BLaER1 treated with 17β-estradiol and CSF1 and Interleukin-3, amounts not matched to agents 10 nM and 100 nM (cell line): ENCODE data around the gene SLC25A25.
A peak's percentile ranks its signal among the peaks of the same experiment; 100 is the strongest.
"Not testable (repeated sequence)": the region's sequence is repeated elsewhere in the genome, so short reads cannot be mapped to it uniquely, and the experiment has no call there.

Experiments used
- H3K27ac ChIP-seq, 11 experiments: shearing (Covaris generic); formaldehyde crosslinking; 2 replicates each; pipeline ENCODE4 v1.8.1; 2022
- H3K27me3 ChIP-seq, 11 experiments: shearing (Covaris generic); formaldehyde crosslinking; 2 replicates each; pipeline ENCODE4 v1.8.1; 2022
- H3K36me3 ChIP-seq, 11 experiments: shearing (Covaris generic); formaldehyde crosslinking; 2 replicates each; pipeline ENCODE4 v1.8.1; 2022
- H3K4me1 ChIP-seq, 10 experiments: shearing (Covaris generic); formaldehyde crosslinking; 2 replicates each; pipeline ENCODE4 v1.8.1; 2022
- H3K4me2 ChIP-seq, 11 experiments: shearing (Covaris generic); formaldehyde crosslinking; 2 replicates each; pipeline ENCODE4 v1.8.1; 2022
- H3K4me3 ChIP-seq, 10 experiments: shearing (Covaris generic); formaldehyde crosslinking; 2 replicates each; pipeline ENCODE4 v1.8.1; 2022
- H3K9ac ChIP-seq, 11 experiments: shearing (Covaris generic); formaldehyde crosslinking; 2 replicates each; pipeline ENCODE4 v1.8.1; 2022
- H3K9me3 ChIP-seq, 11 experiments: shearing (Covaris generic); formaldehyde crosslinking; replicated peaks in 1 of 11; 2 replicates each; pipeline ENCODE4 v1.8.1; 2022
- H4K20me1 ChIP-seq, 11 experiments: shearing (Covaris generic); formaldehyde crosslinking; 2 replicates each; pipeline ENCODE4 v1.8.1; 2022
- Cebpa-rat ChIP-seq, 11 experiments: shearing (Covaris generic); IDR thresholded peaks; 2 replicates each; pipeline ENCODE4 v1.8.1; 2022

The SLC25A25 gene

GRCh38 chr9:128065907-128066712 is 1.9 kb upstream of the SLC25A25 start:
- peaks cover 76 to 80% (median 77%) of the 10 kb centered on the region in 10 experiments for H3K4me1 ChIP-seq
- peak overlapping the region; percentile 86 to 100 (median 98) for H3K4me2 ChIP-seq
- H3K27me3 ChIP-seq: no peaks in the 10 kb centered on the region
- peaks cover 0 to 10% (median 0%) of the 10 kb centered on the region in 11 experiments; a peak in 4 of 22 replicates for H3K9me3 ChIP-seq
- H3K27ac ChIP-seq: peak overlapping the region; percentile 84 to 99 (median 97)
- peaks cover 4 to 26% (median 11%) of the 10 kb centered on the region in 11 experiments; a peak in 12 of 22 replicates for H3K36me3 ChIP-seq
- H3K4me3 ChIP-seq: peak overlapping the region; percentile 43 to 100 (median 81)
- peaks cover 0 to 30% (median 8%) of the 10 kb centered on the region in 11 experiments; a peak in 10 of 22 replicates for H4K20me1 ChIP-seq
- TF ChIP-seq Cebpa-rat (IDR thresholded peaks at IDR 0.05): no peak
- peak overlapping the region; percentile 82 to 98 (median 96); a peak in 21 of 22 replicates for H3K9ac ChIP-seq

GRCh38 chr9:128066713-128067644 is 1.1 kb upstream of the SLC25A25 start, which contains the start of gene NAIF1:
TSS of gene NAIF1 (minus strand) at chr9:128067320. CDS start at chr9:128067101, 219 bp downstream.
- no peaks in the 10 kb centered on the region for H3K27me3 ChIP-seq
- peak within 1 kb of the TSS; percentile 88 to 100 (median 96) for H3K4me3 ChIP-seq
- peak within 1 kb of the TSS; percentile 87 to 98 (median 96) for H3K9ac ChIP-seq
- H3K36me3 ChIP-seq: peaks cover 4 to 33% (median 11%) of the 10 kb centered on the region in 11 experiments; a peak in 13 of 22 replicates
- no peak for TF ChIP-seq Cebpa-rat (IDR thresholded peaks at IDR 0.05)
- H3K9me3 ChIP-seq: peaks cover 0 to 10% (median 0%) of the 10 kb centered on the region in 11 experiments; a peak in 4 of 22 replicates
- H3K4me1 ChIP-seq: peaks cover 76 to 80% (median 77%) of the 10 kb centered on the region in 10 experiments
- H3K4me2 ChIP-seq: peak within 1 kb of the TSS; percentile 89 to 100 (median 98)
- peak within 1 kb of the TSS; percentile 87 to 99 (median 97) for H3K27ac ChIP-seq
- peaks cover 0 to 38% (median 8%) of the 10 kb centered on the region in 11 experiments; a peak in 10 of 22 replicates for H4K20me1 ChIP-seq

- no peak for TF ChIP-seq Cebpa-rat (IDR thresholded peaks at IDR 0.05)
- peak overlapping the region; percentile 88 to 100 (median 96) for H3K4me3 ChIP-seq
- peak overlapping the region; percentile 45 to 99 (median 97) for H3K27ac ChIP-seq
- peaks cover 72 to 80% (median 76%) of the 10 kb centered on the region in 10 experiments for H3K4me1 ChIP-seq
- peaks cover under 1 to 38% (median 10%) of the 10 kb centered on the region in 11 experiments; a peak in 13 of 22 replicates for H3K36me3 ChIP-seq
- H4K20me1 ChIP-seq: peaks cover 0 to 53% (median 10%) of the 10 kb centered on the region in 11 experiments; a peak in 11 of 22 replicates
- H3K27me3 ChIP-seq: no peaks in the 10 kb centered on the region
- H3K9me3 ChIP-seq: peaks cover 0 to 10% (median 0%) of the 10 kb centered on the region in 11 experiments; a peak in 4 of 22 replicates
- H3K4me2 ChIP-seq: peak overlapping the region; percentile 85 to 96 (median 91)
- peak overlapping the region; percentile 87 to 98 (median 96) for H3K9ac ChIP-seq
Observed at GRCh38 chr9:128068386-128069205, 564 bp downstream of the SLC25A25 start.

- Histone ChIP-seq H4K20me1 (peaks cover 0 to 76% (median 32%) of the 10 kb centered on the region in 11 experiments; a peak in 15 of 22 replicates), H3K36me3 (peaks cover 0 to 51% (median 30%) of the 10 kb centered on the region in 11 experiments; a peak in 16 of 22 replicates), H3K4me1 (peaks cover 59 to 73% (median 65%) of the 10 kb centered on the region in 10 experiments), H3K27me3 (no peaks in the 10 kb centered on the region), H3K9ac (peak overlapping the region; percentile 34 to 85 (median 74); a peak in 18 of 22 replicates), H3K4me3 (peak overlapping the region in 9 of 10 experiments; percentile 23 to 100 (median 41); a peak in 14 of 20 replicates), H3K27ac (peak overlapping the region; percentile 14 to 97 (median 81); a peak in 19 of 22 replicates), H3K9me3 (peaks cover 0 to 8% (median 0%) of the 10 kb centered on the region in 11 experiments; a peak in 4 of 22 replicates), H3K4me2 (peak overlapping the region; percentile 85 to 96 (median 91))
- TF ChIP-seq Cebpa-rat (IDR thresholded peaks at IDR 0.05): no peak
Observed at GRCh38 chr9:128070874-128071273, 2.8 kb downstream of the SLC25A25 start.

- not testable (repeated sequence) for H3K9me3 ChIP-seq, H3K27me3 ChIP-seq
- H3K9ac ChIP-seq: peak overlapping the region; percentile 63 to 85 (median 74)
- peak overlapping the region; percentile 13 to 93 (median 40); a peak in 18 of 20 replicates for H3K4me3 ChIP-seq
- peaks cover 0 to 51% (median 31%) of the 10 kb centered on the region in 11 experiments; a peak in 17 of 22 replicates for H3K36me3 ChIP-seq
- peaks cover 53 to 70% (median 59%) of the 10 kb centered on the region in 10 experiments for H3K4me1 ChIP-seq
- peak overlapping the region; percentile 85 to 96 (median 91) for H3K4me2 ChIP-seq
- H4K20me1 ChIP-seq: peaks cover 0 to 82% (median 35%) of the 10 kb centered on the region in 11 experiments; a peak in 15 of 22 replicates
- H3K27ac ChIP-seq: peak overlapping the region; percentile 60 to 97 (median 81)
Observed at GRCh38 chr9:128071475-128071874, 3.4 kb downstream of the SLC25A25 start.

GRCh38 chr9:128072144-128073021 is 4.4 kb downstream of the SLC25A25 start:
- Histone ChIP-seq H3K36me3 (peaks cover 0 to 58% (median 38%) of the 10 kb centered on the region in 11 experiments; a peak in 18 of 22 replicates), H3K4me2 (peak overlapping the region; percentile 85 to 96 (median 91)), H3K4me1 (peaks cover 50 to 74% (median 59%) of the 10 kb centered on the region in 10 experiments), H3K27me3 (no peaks in the 10 kb centered on the region), H4K20me1 (peaks cover under 1 to 91% (median 44%) of the 10 kb centered on the region in 11 experiments; a peak in 18 of 22 replicates), H3K9ac (peak overlapping the region; percentile 63 to 85 (median 74)), H3K4me3 (peak overlapping the region; percentile 13 to 93 (median 40); a peak in 18 of 20 replicates), H3K27ac (peak overlapping the region; percentile 60 to 97 (median 81)), H3K9me3 (no peaks in the 10 kb centered on the region)
- TF ChIP-seq Cebpa-rat (IDR thresholded peaks at IDR 0.05): no peak
